H1 (cell line): ENCODE measurements around the gene ESPNL. TPM values are rescaled to one million over a fixed set of nuclear protein-coding genes. Genes with fewer than 3 reads are reported as not detected.
A peak's percentile ranks its signal among the peaks of the same experiment; 100 is the strongest.

ENCODE experiments used
- CTCF ChIA-PET: fragments of 300-600 bp; sonication (Branson Sonifier 250); formaldehyde crosslinking; loops from one replicate; lab custom pipeline; 2021; ENCODE audit not compliant: partially characterized antibody; lab: Charles Lee
- POLR2A ChIA-PET: fragments of 300-600 bp; sonication (Branson Sonifier 250); formaldehyde crosslinking; loops from one replicate; lab custom pipeline; 2021; ENCODE audit warnings: inconsistent platforms; ENCODE audit not compliant: partially characterized antibody; lab: Charles Lee
- DNase-seq, 2 experiments: peaks; one replicate each; pipeline versions ENCODE4 v3.0.0 to v3.0.0-alpha.2; 2010 to 2022; ENCODE audit warnings: low spot score in 2 of 2, low read depth in 1 of 2, mixed read lengths in 1 of 2
- FAIRE-seq: peaks from 2 replicates; lab custom pipeline; 2011; peaks lifted over from hg19 to GRCh38; lab: Jason Lieb, UNC
- H2AFZ ChIP-seq: 2 replicates; pipeline ENCODE4 v1.8.1; 2012; ENCODE audit warnings: low read length, inconsistent platforms
- H2AK5ac ChIP-seq: 2 replicates; pipeline ENCODE4 v1.6.1; 2013; ENCODE audit warnings: low read depth, low read length
- H2BK120ac ChIP-seq: replicated peaks from 2 replicates; pipeline ENCODE3; 2013; ENCODE audit warnings: low read depth, low read length, inconsistent platforms
- H2BK12ac ChIP-seq: 2 replicates; pipeline ENCODE4 v1.6.1; 2013; ENCODE audit warnings: low read depth, low read length
- H2BK15ac ChIP-seq: 2 replicates; pipeline ENCODE4 v1.6.1; 2013; ENCODE audit warnings: low read length
- H2BK20ac ChIP-seq: 2 replicates; pipeline ENCODE4 v1.6.1; 2013; ENCODE audit warnings: low read length
- H2BK5ac ChIP-seq: 2 replicates; pipeline ENCODE4 v1.6.1; 2013; ENCODE audit warnings: low read depth, low read length
- H3K14ac ChIP-seq: 2 replicates; pipeline ENCODE4 v1.6.1; 2013; ENCODE audit warnings: inconsistent platforms; ENCODE audit not compliant: insufficient read length
- H3K18ac ChIP-seq: 2 replicates; pipeline ENCODE4 v1.6.1; 2013; ENCODE audit warnings: low read length; ENCODE audit errors: extremely low read depth
- H3K23ac ChIP-seq: 2 replicates; pipeline ENCODE4 v1.6.1; 2013; ENCODE audit warnings: inconsistent platforms; ENCODE audit not compliant: insufficient read length
- H3K23me2 ChIP-seq: 2 replicates; pipeline ENCODE4 v1.6.1; 2013; ENCODE audit warnings: low read depth, low read length
- H3K27ac ChIP-seq: 2 replicates; pipeline ENCODE4 v1.6.1; 2011; ENCODE audit warnings: low read depth, low read length, inconsistent platforms
- H3K27me3 ChIP-seq, 4 experiments: replicated peaks in 1 of 4; 1 replicate in 1 of 4; 2 replicates in 3 of 4; pipeline versions ENCODE4 v1.6.1 to v1.8.1; 2011 to 2013; ENCODE audit warnings: low read length in 3 of 4, mild to moderate bottlenecking in 3 of 4, inconsistent platforms in 2 of 4, mixed read lengths in 2 of 4, moderate library complexity in 1 of 4; ENCODE audit not compliant: control insufficient read depth in 3 of 4, insufficient read depth in 3 of 4; ENCODE audit errors: extremely low read depth in 1 of 4
- H3K36me3 ChIP-seq, 4 experiments: 2 replicates each; pipeline versions ENCODE4 v1.6.1 to v1.8.1; 2011 to 2013; ENCODE audit warnings: mild to moderate bottlenecking in 4 of 4, low read length in 3 of 4, moderate library complexity in 2 of 4, control low read depth in 1 of 4, inconsistent platforms in 1 of 4; ENCODE audit not compliant: insufficient read depth in 4 of 4, control insufficient read depth in 2 of 4
- H3K4ac ChIP-seq: replicated peaks from 2 replicates; pipeline ENCODE3; 2013; ENCODE audit warnings: low read length, low read depth, mixed read lengths, inconsistent platforms; ENCODE audit not compliant: insufficient read length
- H3K4me1 ChIP-seq, 4 experiments: replicated peaks in 1 of 4; 1 replicate in 1 of 4; 2 replicates in 3 of 4; pipeline versions ENCODE4 v1.6.1 to v1.8.1; 2011 to 2013; ENCODE audit warnings: low read length in 3 of 4, inconsistent platforms in 2 of 4, mixed read lengths in 1 of 4; ENCODE audit not compliant: insufficient read depth in 4 of 4, control insufficient read depth in 3 of 4
- H3K4me2 ChIP-seq, 2 experiments: 2 replicates each; pipeline versions ENCODE4 v1.6.1 to v1.8.1; 2011 to 2013; ENCODE audit warnings: low read depth in 2 of 2, low read length in 2 of 2, control low read depth in 1 of 2, inconsistent platforms in 1 of 2, mild to moderate bottlenecking in 1 of 2; ENCODE audit not compliant: insufficient read depth in 1 of 2
- H3K4me3 ChIP-seq, 4 experiments: fragments of 200-600, 300-600 bp in 1 of 4; sonication (generic), shearing (Covaris generic), sonication (Bioruptor Twin) in 1 of 4; 2 replicates each; pipeline versions ENCODE4 v1.5.1 to v1.8.1; 2011 to 2016; ENCODE audit warnings: low read length in 4 of 4, low read depth in 3 of 4, control low read depth in 2 of 4, inconsistent platforms in 2 of 4, mild to moderate bottlenecking in 2 of 4, mixed read lengths in 1 of 4, moderate library complexity in 1 of 4; ENCODE audit not compliant: insufficient read depth in 2 of 4; ENCODE audit errors: extremely low read depth in 1 of 4
- H3K56ac ChIP-seq: replicated peaks from 2 replicates; pipeline ENCODE3; 2013; ENCODE audit warnings: low read depth, mild to moderate bottlenecking, mixed read lengths, low read length, inconsistent platforms; ENCODE audit not compliant: insufficient read length
- H3K79me1 ChIP-seq: 2 replicates; pipeline ENCODE4 v1.6.1; 2013; ENCODE audit warnings: low read depth, low read length, control low read depth
- H3K79me2 ChIP-seq, 2 experiments: 2 replicates each; pipeline versions ENCODE4 v1.6.1 to v1.8.1; 2012 to 2013; ENCODE audit warnings: low read length in 2 of 2, mild to moderate bottlenecking in 2 of 2, inconsistent platforms in 1 of 2; ENCODE audit not compliant: insufficient read depth in 2 of 2, control insufficient read depth in 1 of 2
- H3K9ac ChIP-seq, 4 experiments: replicated peaks in 1 of 4; 1 replicate in 1 of 4; 2 replicates in 3 of 4; pipeline versions ENCODE4 v1.6.1 to v1.8.1; 2011 to 2013; ENCODE audit warnings: low read depth in 3 of 4, low read length in 3 of 4, control low read depth in 2 of 4, mild to moderate bottlenecking in 2 of 4, moderate library complexity in 2 of 4, inconsistent platforms in 1 of 4; ENCODE audit errors: extremely low read depth in 1 of 4
- H3K9me3 ChIP-seq, 2 experiments: 2 replicates each; pipeline versions ENCODE4 v1.6.1 to v1.8.1; 2012 to 2013; ENCODE audit warnings: mild to moderate bottlenecking in 2 of 2, moderate library complexity in 2 of 2, control low read depth in 1 of 2, inconsistent platforms in 1 of 2, low read depth in 1 of 2, low read length in 1 of 2, mixed read lengths in 1 of 2; ENCODE audit not compliant: insufficient read depth in 2 of 2
- H4K20me1 ChIP-seq, 2 experiments: replicated peaks in 1 of 2; 2 replicates each; pipeline versions ENCODE3 to v1.8.1; 2011 to 2013; ENCODE audit warnings: inconsistent platforms in 2 of 2, low read length in 2 of 2, mild to moderate bottlenecking in 1 of 2; ENCODE audit not compliant: insufficient read depth in 2 of 2, control insufficient read depth in 1 of 2
- H4K5ac ChIP-seq: 2 replicates; pipeline ENCODE4 v1.6.1; 2013; ENCODE audit warnings: low read length, low read depth, mixed read lengths, inconsistent platforms; ENCODE audit not compliant: insufficient read length
- H4K8ac ChIP-seq: 2 replicates; pipeline ENCODE4 v1.8.0; 2013; ENCODE audit warnings: mild to moderate bottlenecking, moderate library complexity, low read length, inconsistent platforms; ENCODE audit not compliant: insufficient read depth; ENCODE audit errors: extremely low read depth
- H4K91ac ChIP-seq: replicated peaks from 2 replicates; pipeline ENCODE3; 2013; ENCODE audit warnings: low read length, mixed read lengths, inconsistent platforms; ENCODE audit not compliant: insufficient read length
- POLR2A ChIP-seq, 2 experiments: IDR thresholded peaks; 1 replicate in 1 of 2; 2 replicates in 1 of 2; pipeline ENCODE4 v1.6.1; 2011; ENCODE audit warnings: low read depth in 2 of 2, low read length in 2 of 2, mild to moderate bottlenecking in 2 of 2; ENCODE audit errors: control extremely low read depth in 1 of 2
- SIRT6 ChIP-seq: IDR thresholded peaks from one replicate; pipeline ENCODE4 v1.7.1; 2012; ENCODE audit warnings: low read length, inconsistent platforms
- WGBS, 2 experiments: shearing (Covaris generic) in 1 of 2; methylation state at CpG; one replicate each; pipeline versions ENCODE4 v1.1.6 to v1.1.7; 2013 to 2015; ENCODE audit warnings: low lambda C conversion rate in 2 of 2, mixed read lengths in 2 of 2, inconsistent platforms in 1 of 2, low coverage in 1 of 2, missing lambda C conversion rate in 1 of 2; ENCODE audit not compliant: insufficient replicate concordance in 2 of 2, insufficient coverage in 1 of 2, insufficient read length in 1 of 2; ENCODE audit errors: extremely low coverage in 1 of 2, missing lambda C conversion rate in 1 of 2; 5-methylcytosine and 5-hydroxymethylcytosine counted together
- polyA plus RNA-seq, 7 experiments: library from polyadenylated mRNA; depleted of rRNA in 3 of 7; stranded (reverse) in 5 of 7; unstranded in 2 of 7; fragments of >200 nt in 5 of 7; fragments of 200-250 nt in 2 of 7; gene quantifications; 1 replicate in 5 of 7; 2 replicates in 1 of 7; 4 replicates in 1 of 7; pipeline versions ENCODE4 v1.2.1 to v1.2.3, GENCODE V29; 2011 to 2013; ENCODE audit warnings: missing spikeins in 2 of 7, mixed read lengths in 2 of 7
- total RNA-seq: library from RNA; stranded (reverse); fragmentation: NEBNext Ultra II Directional; extraction: Animal tissue kit (Norgen Biotek cat#: 25700); gene quantifications from 2 replicates; pipeline ENCODE4 v1.2.1, GENCODE V29; 2021

The ESPNL gene
- total and polyA plus RNA-seq, 2 of the 8 experiments (the other 6 are each of a cell fraction or from before 2014, with no cell fraction given): 0.68 to 1.3 TPM

DNA sequence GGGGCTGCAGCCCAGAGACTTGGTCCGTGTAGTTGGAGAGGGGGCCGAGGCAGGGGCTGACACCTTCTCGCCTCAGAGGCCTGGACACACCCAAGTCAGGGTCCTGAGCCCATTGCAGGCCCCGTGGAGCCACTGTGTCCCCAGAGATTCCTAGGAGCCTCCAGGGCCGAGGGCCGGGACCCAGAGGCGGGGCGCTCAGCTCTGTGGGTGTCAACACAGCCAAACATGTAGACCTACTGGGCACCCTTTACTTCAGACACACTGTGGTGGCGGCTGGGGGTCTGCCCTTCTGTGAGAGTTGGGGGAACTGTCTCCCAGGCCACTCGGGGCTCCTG lies 459 bp upstream of the ESPNL start:
- FAIRE-seq (no peak), DNase-seq (peak in 1 of 2 experiments; percentile 46)
- ChIA-PET POLR2A (interaction anchor here (0.7 to 3.0 kb wide), 11 partner anchors 9 to 143 kb away, joined by 3 to 23 read pairs (median 4); partner anchors contain the start of genes KLHL30 and SCLY), CTCF (interaction anchor here (0.6 to 3.0 kb wide), 7 partner anchors 8 to 164 kb away, joined by 3 to 21 read pairs (median 4); no protein-coding TSS in a partner anchor)
- TF ChIP-seq SIRT6 (no peak), POLR2A (IDR thresholded peaks at IDR 0.05; ENCODE audit: control extremely low read depth in 1 of 2, low read depth in 2 of 2, low read length in 2 of 2) (peak in 1 of 2 experiments; percentile 34; a peak in 1 of 3 replicates)
- H3K18ac ChIP-seq: no peak overlapping the region
- no peaks in the 10 kb centered on the region for H3K27me3 ChIP-seq
- H3K36me3 ChIP-seq: peaks cover 0 to 8% (median 3%) of the 10 kb centered on the region in 4 experiments; a peak in 3 of 8 replicates
- no peaks in the 10 kb centered on the region for H3K9me3 ChIP-seq
- H3K9ac ChIP-seq: no peak overlapping the region
- H2AK5ac ChIP-seq: no peak overlapping the region
- no peak overlapping the region for H2BK15ac ChIP-seq
- no peak overlapping the region for H4K5ac ChIP-seq
- no peak overlapping the region for H4K91ac ChIP-seq
- H3K4me2 ChIP-seq: no peak overlapping the region
- H3K4ac ChIP-seq: no peak overlapping the region
- H4K20me1 ChIP-seq: no peaks in the 10 kb centered on the region
- peaks cover 0 to 21% (median 13%) of the 10 kb centered on the region in 4 experiments; a peak in 6 of 7 replicates for H3K4me1 ChIP-seq
- no peak overlapping the region for H2BK20ac ChIP-seq
- WGBS, 2 experiments: 94% methylated on average over 10 of the region's 10 CpGs; no CpG with 5 or more reads in 1 of the 2 experiments
- H3K23me2 ChIP-seq: no peaks in the 10 kb centered on the region
- H2BK120ac ChIP-seq: no peak overlapping the region
- no peak overlapping the region for H3K27ac ChIP-seq
- H2AFZ ChIP-seq: no peak overlapping the region
- H3K56ac ChIP-seq: no peak overlapping the region
- no peaks in the 10 kb centered on the region for H3K79me2 ChIP-seq
- H2BK5ac ChIP-seq: no peak overlapping the region
- no peak overlapping the region for H3K4me3 ChIP-seq
- no peak overlapping the region for H4K8ac ChIP-seq
- no peak overlapping the region for H3K14ac ChIP-seq
- H3K79me1 ChIP-seq: no peaks in the 10 kb centered on the region
- H2BK12ac ChIP-seq: no peak overlapping the region
- no peak overlapping the region for H3K23ac ChIP-seq
